PFSK-1 (cell line): ENCODE data around the gene SLIT3. TPM values are rescaled to one million over a fixed set of nuclear protein-coding genes. Genes with fewer than 3 reads are reported as not detected.

Experiments used
- FOXP2 ChIP-seq: optimal IDR thresholded peaks from 2 replicates; pipeline ENCODE3; 2011; ENCODE audit warnings: borderline replicate concordance, control low read depth, inconsistent platforms; ENCODE audit not compliant: insufficient read depth; ENCODE audit errors: extremely low read length, extremely low read depth
- POLR2AphosphoS5 ChIP-seq: IDR thresholded peaks from 2 replicates; pipeline ENCODE4 v1.6.1; 2012; ENCODE audit warnings: low read depth, mild to moderate bottlenecking, control low read depth, low read length, moderate library complexity
- SIN3A ChIP-seq: IDR thresholded peaks from 2 replicates; pipeline ENCODE4 v1.6.1; 2012; ENCODE audit warnings: mild to moderate bottlenecking, low read length, moderate library complexity, borderline replicate concordance; ENCODE audit not compliant: insufficient read depth
- TAF1 ChIP-seq: IDR thresholded peaks from 2 replicates; pipeline ENCODE4 v1.6.1; 2012; ENCODE audit warnings: low read length, control low read depth, borderline replicate concordance; ENCODE audit not compliant: insufficient read depth
- polyA plus RNA-seq: library from polyadenylated mRNA; unstranded; fragments of >200 nt; gene quantifications from one replicate; pipeline ENCODE4 v1.2.1, GENCODE V29; 2012; ENCODE audit warnings: low read depth, missing spikeins; ENCODE audit not compliant: insufficient read length
- TF ChIP-seq, protein P1 (sequence below), 2 experiments: IDR thresholded peaks; 2 replicates each; pipeline versions ENCODE4 v1.6.1 to v1.8.0; 2011 to 2012; ENCODE audit warnings: low read depth in 2 of 2, low read length in 2 of 2, control low read depth in 1 of 2, inconsistent platforms in 1 of 2, mild to moderate bottlenecking in 1 of 2, moderate library complexity in 1 of 2; ENCODE audit not compliant: insufficient read depth in 1 of 2

SLIT3 gene
- not detected for polyA plus RNA-seq

DNA sequence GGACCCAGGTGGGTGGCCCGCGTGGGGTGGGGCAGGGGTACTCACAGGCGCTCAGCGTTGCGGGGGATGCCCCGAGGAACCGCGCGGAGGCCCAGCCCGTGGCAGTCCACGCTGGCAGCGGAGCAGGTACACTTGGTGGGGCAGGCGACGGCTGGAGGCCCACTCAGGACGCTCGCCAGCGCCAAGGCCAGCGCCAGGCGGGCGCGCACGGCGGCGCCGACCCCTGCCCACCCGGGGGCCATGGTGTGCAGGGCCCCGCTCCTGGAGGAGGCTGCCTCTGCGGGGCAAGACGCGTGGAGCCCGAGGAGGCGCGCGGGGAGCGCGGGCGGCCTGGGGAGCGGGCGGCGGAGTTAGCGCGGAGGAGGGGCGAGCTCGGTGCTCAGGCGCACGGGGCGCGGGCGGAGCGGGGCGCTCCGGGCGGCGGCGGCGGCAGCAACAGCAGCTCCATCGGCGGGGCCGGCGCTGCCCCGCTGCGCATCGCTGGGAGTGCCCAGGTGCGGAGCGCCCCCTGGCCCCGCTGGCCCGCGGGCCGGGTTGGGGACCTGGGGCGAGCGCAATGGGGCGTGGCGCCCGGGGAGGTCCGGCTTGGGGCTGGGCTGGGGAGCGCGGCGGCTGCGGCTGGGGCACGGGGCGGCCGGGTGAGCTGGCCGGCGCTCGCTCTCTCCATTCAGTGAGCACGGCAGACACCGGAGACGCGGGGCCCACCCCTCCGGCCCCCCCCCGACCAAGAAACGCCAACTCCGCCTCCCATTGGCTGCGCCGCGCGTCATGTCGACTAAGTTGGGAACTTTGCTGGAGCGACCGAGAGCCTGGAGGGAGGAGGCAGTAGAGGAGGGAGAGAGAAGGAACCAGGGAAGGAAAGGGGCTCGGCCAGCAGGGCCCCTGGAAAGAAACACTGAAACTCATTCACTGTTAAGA lies at the start of gene SLIT3:
Gene SLIT3, minus strand, starts transcription at position 672 of the 918 bp plus-strand sequence. Its CDS starts 430 bp downstream, at position 242.
- TF ChIP-seq, protein P1, sequence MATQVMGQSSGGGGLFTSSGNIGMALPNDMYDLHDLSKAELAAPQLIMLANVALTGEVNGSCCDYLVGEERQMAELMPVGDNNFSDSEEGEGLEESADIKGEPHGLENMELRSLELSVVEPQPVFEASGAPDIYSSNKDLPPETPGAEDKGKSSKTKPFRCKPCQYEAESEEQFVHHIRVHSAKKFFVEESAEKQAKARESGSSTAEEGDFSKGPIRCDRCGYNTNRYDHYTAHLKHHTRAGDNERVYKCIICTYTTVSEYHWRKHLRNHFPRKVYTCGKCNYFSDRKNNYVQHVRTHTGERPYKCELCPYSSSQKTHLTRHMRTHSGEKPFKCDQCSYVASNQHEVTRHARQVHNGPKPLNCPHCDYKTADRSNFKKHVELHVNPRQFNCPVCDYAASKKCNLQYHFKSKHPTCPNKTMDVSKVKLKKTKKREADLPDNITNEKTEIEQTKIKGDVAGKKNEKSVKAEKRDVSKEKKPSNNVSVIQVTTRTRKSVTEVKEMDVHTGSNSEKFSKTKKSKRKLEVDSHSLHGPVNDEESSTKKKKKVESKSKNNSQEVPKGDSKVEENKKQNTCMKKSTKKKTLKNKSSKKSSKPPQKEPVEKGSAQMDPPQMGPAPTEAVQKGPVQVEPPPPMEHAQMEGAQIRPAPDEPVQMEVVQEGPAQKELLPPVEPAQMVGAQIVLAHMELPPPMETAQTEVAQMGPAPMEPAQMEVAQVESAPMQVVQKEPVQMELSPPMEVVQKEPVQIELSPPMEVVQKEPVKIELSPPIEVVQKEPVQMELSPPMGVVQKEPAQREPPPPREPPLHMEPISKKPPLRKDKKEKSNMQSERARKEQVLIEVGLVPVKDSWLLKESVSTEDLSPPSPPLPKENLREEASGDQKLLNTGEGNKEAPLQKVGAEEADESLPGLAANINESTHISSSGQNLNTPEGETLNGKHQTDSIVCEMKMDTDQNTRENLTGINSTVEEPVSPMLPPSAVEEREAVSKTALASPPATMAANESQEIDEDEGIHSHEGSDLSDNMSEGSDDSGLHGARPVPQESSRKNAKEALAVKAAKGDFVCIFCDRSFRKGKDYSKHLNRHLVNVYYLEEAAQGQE (IDR thresholded peaks at IDR 0.05; ENCODE audit: insufficient read depth in 1 of 2, low read depth in 2 of 2, low read length in 2 of 2), result no peak
- no peak for TF ChIP-seq SIN3A
- TF ChIP-seq FOXP2, result no peak
- no peak for TF ChIP-seq TAF1
- TF ChIP-seq POLR2AphosphoS5, result no peak

DNA sequence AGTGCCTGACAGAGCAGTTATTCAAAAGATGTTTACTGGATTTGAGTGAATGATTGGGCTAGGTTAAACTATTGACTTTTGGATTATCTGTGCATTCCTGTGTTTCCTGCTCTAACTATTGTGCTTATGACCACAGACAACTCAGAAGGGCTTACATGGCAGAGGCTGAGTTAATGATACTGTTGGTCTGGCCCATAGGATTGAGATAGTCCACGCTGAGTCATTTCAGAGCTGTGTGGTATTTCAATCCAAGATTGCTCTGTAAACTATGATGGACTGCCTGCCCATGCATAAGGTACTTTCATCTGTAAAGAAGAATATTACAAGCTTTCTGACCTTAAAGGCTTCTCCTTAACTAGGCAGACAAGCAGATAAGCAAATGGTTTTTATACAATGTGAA lies 49.1 kb upstream of the SLIT3 start:
- TF ChIP-seq SIN3A (no peak), FOXP2 (no peak), TAF1 (no peak), POLR2AphosphoS5 (no peak)
- TF ChIP-seq, protein P1 (IDR thresholded peaks at IDR 0.05; ENCODE audit: insufficient read depth in 1 of 2, low read depth in 2 of 2, low read length in 2 of 2), result no peak

DNA sequence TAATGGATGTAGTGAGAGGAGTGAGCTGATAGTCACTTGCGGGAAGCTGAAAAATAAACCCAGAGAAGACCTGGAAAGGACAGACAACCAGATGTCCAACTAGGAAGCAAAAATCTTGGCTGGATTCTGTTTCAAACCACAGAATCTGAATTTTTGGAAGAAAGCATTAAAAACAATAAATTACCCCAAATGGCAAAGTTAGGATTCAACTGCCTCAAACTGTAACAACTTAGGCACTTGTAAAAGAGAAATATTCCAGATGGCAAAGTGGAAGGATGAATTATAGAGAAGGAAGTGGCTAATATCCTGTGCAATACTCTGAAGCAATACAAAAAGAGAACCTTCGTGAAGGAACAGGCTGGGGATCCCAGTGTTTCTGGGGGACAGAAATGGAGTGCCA lies 46.8 kb upstream of the SLIT3 start:
- TF ChIP-seq POLR2AphosphoS5 (no peak), FOXP2 (no peak), SIN3A (no peak), TAF1 (no peak)
- TF ChIP-seq, protein P1 (IDR thresholded peaks at IDR 0.05; ENCODE audit: insufficient read depth in 1 of 2, low read depth in 2 of 2, low read length in 2 of 2), result no peak

DNA sequence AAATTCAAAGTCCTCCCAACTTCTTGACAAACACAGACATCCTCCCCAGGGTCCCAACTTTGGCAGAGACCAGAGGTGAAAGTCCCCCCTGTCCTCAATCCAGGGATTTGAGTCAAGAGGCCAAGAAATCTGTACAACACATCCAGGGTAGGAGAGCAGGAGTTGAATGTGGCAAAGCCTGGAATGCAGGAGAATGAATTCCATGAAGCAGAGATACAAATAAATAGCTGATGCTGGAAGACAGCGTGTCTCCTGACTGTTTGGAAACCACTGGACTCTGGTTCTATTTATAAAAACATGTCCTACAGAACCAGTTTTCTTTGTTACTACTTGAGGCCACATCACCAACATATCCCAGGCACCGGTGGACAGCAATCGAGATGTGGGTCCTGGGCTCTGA lies 43.7 kb upstream of the SLIT3 start:
- TF ChIP-seq, protein P1 (IDR thresholded peaks at IDR 0.05; ENCODE audit: insufficient read depth in 1 of 2, low read depth in 2 of 2, low read length in 2 of 2), result no peak
- no peak for TF ChIP-seq POLR2AphosphoS5
- TF ChIP-seq SIN3A, result no peak
- TF ChIP-seq FOXP2, result no peak
- TF ChIP-seq TAF1, result no peak

DNA sequence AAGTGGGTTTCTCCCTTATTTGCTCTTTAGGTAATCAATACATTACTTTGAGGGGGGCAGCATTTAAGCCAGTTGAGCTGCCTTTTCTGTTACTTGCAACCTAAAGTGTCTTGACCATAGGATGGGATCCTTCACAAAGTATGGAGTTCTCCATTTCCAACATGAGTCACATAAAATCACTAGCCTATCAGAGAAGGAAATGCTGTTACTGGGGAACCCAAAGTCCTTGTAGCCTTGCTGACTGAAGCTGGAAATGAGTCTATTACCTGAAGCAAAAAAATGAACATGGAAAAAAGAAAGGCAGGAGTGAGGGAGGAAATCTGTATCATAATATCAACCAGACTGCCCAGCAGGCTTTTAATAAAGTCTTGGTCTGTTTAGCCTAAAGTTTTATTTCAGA lies 42.8 kb upstream of the SLIT3 start:
- TF ChIP-seq POLR2AphosphoS5 (no peak), FOXP2 (no peak), SIN3A (no peak), TAF1 (no peak)
- TF ChIP-seq, protein P1 (IDR thresholded peaks at IDR 0.05; ENCODE audit: insufficient read depth in 1 of 2, low read depth in 2 of 2, low read length in 2 of 2), result no peak
